HepG2 (cell line): ENCODE measurements around the gene KRTAP3-1. TPM values are rescaled to one million over a fixed set of nuclear protein-coding genes. Genes with fewer than 3 reads are reported as not detected.

Source experiments
- ATAC-seq: fragments of 200-7000 bp; cut with Tn5 transposase; 3 replicates; pipeline ENCODE4 v1.9.1; 2020; ENCODE audit warnings: mild to moderate bottlenecking, moderate library complexity
- BruUV-seq: library from RNA; stranded (reverse); fragments of 400-500 nt; replicated peaks from 2 replicates; lab custom pipeline; 2021; lab: Mats Ljungman, UMichigan
- CTCF ChIA-PET: fragments of 300-600 bp; formaldehyde crosslinking; extraction: SDS; loops from one replicate; lab custom pipeline; 2021; ENCODE audit warnings: low total read pairs, inconsistent platforms, low intra/inter-chr PET ratio; lab: Yijun Ruan, JAX
- POLR2A ChIA-PET: fragments of 350-600 bp; sonication (Branson Sonifier 250); formaldehyde crosslinking; loops from one replicate; lab custom pipeline; 2020; ENCODE audit warnings: antibody characterized with exemption, inconsistent platforms; lab: Yijun Ruan, JAX
- DNase-seq: peaks from one replicate; pipeline ENCODE4 v3.0.0-alpha.2; 2015; ENCODE audit warnings: low spot score
- FAIRE-seq: peaks from 3 replicates; lab custom pipeline; 2011; peaks lifted over from hg19 to GRCh38; lab: Jason Lieb, UNC
- H2AFZ ChIP-seq: one replicate; pipeline ENCODE4 v1.6.1; 2011; ENCODE audit warnings: low read length, inconsistent platforms
- H3K27ac ChIP-seq: fragments of 300-600 bp; 3 replicates; pipeline ENCODE4 v1.8.0; 2011; ENCODE audit warnings: mixed run types, mild to moderate bottlenecking, mixed read lengths, low read length, inconsistent platforms; ENCODE audit not compliant: insufficient read depth; ENCODE audit errors: extremely low read length
- H3K27me3 ChIP-seq, 2 experiments: fragments of 200-600 bp in 1 of 2; 2 replicates in 1 of 2; 3 replicates in 1 of 2; pipeline versions ENCODE4 v1.6.0 to v1.8.0; 2011; ENCODE audit warnings: low read length in 2 of 2, mild to moderate bottlenecking in 2 of 2, moderate library complexity in 2 of 2, inconsistent platforms in 1 of 2; ENCODE audit not compliant: insufficient read depth in 2 of 2, control insufficient read depth in 1 of 2
- H3K36me3 ChIP-seq, 2 experiments: fragments of 200-600 bp in 1 of 2; replicated peaks in 1 of 2; 2 replicates in 1 of 2; 3 replicates in 1 of 2; pipeline versions ENCODE4 v1.5.1 to v1.8.0; 2011; ENCODE audit warnings: low read length in 2 of 2, inconsistent platforms in 1 of 2; ENCODE audit not compliant: insufficient read depth in 2 of 2, control insufficient read depth in 1 of 2
- H3K4me1 ChIP-seq: 2 replicates; pipeline ENCODE4 v1.5.1; 2012; ENCODE audit warnings: low read length, inconsistent platforms; ENCODE audit not compliant: insufficient read depth
- H3K4me2 ChIP-seq: 2 replicates; pipeline ENCODE4 v1.6.0; 2011; ENCODE audit warnings: low read depth, low read length, inconsistent platforms
- H3K4me3 ChIP-seq, 3 experiments: fragments of 200-600 bp in 1 of 3; sonication (generic), shearing (Covaris generic) in 1 of 3; replicated peaks in 1 of 3; 2 replicates each; pipeline ENCODE4 v1.5.1; 2011 to 2016; ENCODE audit warnings: low read length in 3 of 3, inconsistent platforms in 2 of 3, low read depth in 2 of 3, mild to moderate bottlenecking in 2 of 3, control low read depth in 1 of 3, mixed read lengths in 1 of 3; ENCODE audit not compliant: insufficient read depth in 1 of 3
- H3K79me2 ChIP-seq: one replicate; pipeline ENCODE4 v1.6.1; 2011; ENCODE audit warnings: low read length, inconsistent platforms; ENCODE audit not compliant: insufficient read depth
- H3K9ac ChIP-seq: 2 replicates; pipeline ENCODE4 v1.6.0; 2011; ENCODE audit warnings: mild to moderate bottlenecking, low read depth, low read length, inconsistent platforms; ENCODE audit not compliant: insufficient read depth
- H3K9me3 ChIP-seq: 2 replicates; pipeline ENCODE4 v1.5.1; 2012; ENCODE audit warnings: mild to moderate bottlenecking, low read length
- H4K20me1 ChIP-seq: 2 replicates; pipeline ENCODE4 v1.6.0; 2011; ENCODE audit warnings: inconsistent platforms, mild to moderate bottlenecking, low read length, moderate library complexity; ENCODE audit not compliant: insufficient read depth
- ASH2L ChIP-seq: fragments of 300-600, 200-600 bp; sonication (generic); IDR thresholded peaks from 2 replicates; pipeline ENCODE4 v1.7.0; 2017; ENCODE audit warnings: low read depth, mild to moderate bottlenecking, moderate library complexity, mixed read lengths, low read length; ENCODE audit not compliant: insufficient read length
- CSRNP1 ChIP-seq: sonication (generic); formaldehyde crosslinking; IDR thresholded peaks from 2 replicates; pipeline ENCODE4 v1.8.1; 2023; ENCODE audit warnings: mild to moderate bottlenecking, missing genetic modification reagents
- DDIT3 ChIP-seq: sonication (generic); formaldehyde crosslinking; IDR thresholded peaks from 2 replicates; pipeline ENCODE4 v1.4.0; 2020; ENCODE audit warnings: mild to moderate bottlenecking, missing genetic modification reagents
- KLF12 ChIP-seq: sonication (generic); formaldehyde crosslinking; IDR thresholded peaks from 2 replicates; pipeline ENCODE4 v1.4.0; 2020; ENCODE audit warnings: missing genetic modification reagents, borderline replicate concordance
- STAG1 ChIP-seq: sonication (generic); formaldehyde crosslinking; IDR thresholded peaks from 2 replicates; pipeline ENCODE4 v1.4.0; 2020; ENCODE audit warnings: missing genetic modification reagents
- SYNCRIP ChIP-seq: fragments of 200-400 bp; formaldehyde crosslinking; IDR thresholded peaks from 2 replicates; pipeline ENCODE4 v1.6.1; 2018; ENCODE audit warnings: mild to moderate bottlenecking, low read depth, low read length; ENCODE audit not compliant: insufficient read depth
- TBL1XR1 ChIP-seq: fragments of 150-350 bp; IDR thresholded peaks from 2 replicates; pipeline ENCODE4 v1.6.1; 2014; ENCODE audit warnings: borderline replicate concordance, low read length; ENCODE audit not compliant: partially characterized antibody
- ZFP36L2 ChIP-seq: sonication (generic); formaldehyde crosslinking; IDR thresholded peaks from 2 replicates; pipeline ENCODE4 v1.4.0; 2020; ENCODE audit warnings: missing genetic modification reagents
- ZFYVE20 ChIP-seq: sonication (generic); formaldehyde crosslinking; IDR thresholded peaks from 2 replicates; pipeline ENCODE4 v1.8.0; 2023; ENCODE audit warnings: low read depth, mild to moderate bottlenecking, moderate library complexity, missing genetic modification reagents, borderline replicate concordance
- ZMAT3 ChIP-seq: sonication (generic); formaldehyde crosslinking; conservative IDR thresholded peaks from 2 replicates; pipeline ENCODE4 v1.7.0; 2021; ENCODE audit warnings: missing genetic modification reagents
- ZNF225 ChIP-seq: sonication (generic); formaldehyde crosslinking; IDR thresholded peaks from 2 replicates; pipeline ENCODE4 v1.4.0; 2020; ENCODE audit warnings: mild to moderate bottlenecking, missing genetic modification reagents
- ZNF274 ChIP-seq: sonication (generic); formaldehyde crosslinking; IDR thresholded peaks from 2 replicates; pipeline ENCODE4 v1.5.1; 2020; ENCODE audit warnings: mild to moderate bottlenecking, missing genetic modification reagents
- WGBS: methylation state at CpG from one replicate; pipeline ENCODE4 v1.1.6; 2017; ENCODE audit warnings: low lambda C conversion rate; 5-methylcytosine and 5-hydroxymethylcytosine counted together
- in situ Hi-C: cut with HindIII; loops from 2 replicates; pipeline ENCODE4 v1.10.0; 2017; ENCODE audit warnings: low pct_unique_long_range_greater_than_20kb; ENCODE audit not compliant: extremely low pct_ligation_motif_present
- intact Hi-C: fragments of 100-400 bp; cut with micrococcal nuclease; formaldehyde crosslinking; loops from one replicate; pipeline ENCODE4 v1.10.0; 2022; ENCODE audit not compliant: unreplicated experiment
- polyA plus RNA-seq, 8 experiments: library from polyadenylated mRNA; depleted of rRNA in 3 of 8; stranded (reverse) in 7 of 8; unstranded in 1 of 8; fragments of >200 nt; fragmentation: Illumina TruSeq in 4 of 8; extraction: Trizol in 4 of 8; gene quantifications; 2 replicates each; pipeline versions ENCODE4 v1.2.1 to v1.2.3, GENCODE V29; 2011 to 2016; ENCODE audit warnings: low read depth in 4 of 8, missing spikeins in 1 of 8, mixed read lengths in 1 of 8; ENCODE audit not compliant: insufficient read depth in 1 of 8
- total RNA-seq, 5 experiments: library from RNA; depleted of rRNA; stranded (reverse); fragments of >200 nt; fragmentation: Illumina TruSeq; extraction: Trizol; gene quantifications; 2 replicates each; pipeline ENCODE4 v1.2.3, GENCODE V29; 2016; ENCODE audit warnings: low read depth in 1 of 5
- TF ChIP-seq, protein P1 (sequence below): sonication (generic); formaldehyde crosslinking; IDR thresholded peaks from 2 replicates; pipeline ENCODE4 v1.4.0; 2020; ENCODE audit warnings: low read depth, mild to moderate bottlenecking, missing genetic modification reagents
- TF ChIP-seq, protein P2 (sequence below): sonication (generic); formaldehyde crosslinking; IDR thresholded peaks from 2 replicates; pipeline ENCODE4 v1.4.0; 2020; ENCODE audit warnings: missing genetic modification reagents, borderline replicate concordance
- TF ChIP-seq, protein P3 (sequence below): sonication (generic); formaldehyde crosslinking; IDR thresholded peaks from 2 replicates; pipeline ENCODE4 v1.5.0; 2020; ENCODE audit warnings: mild to moderate bottlenecking, missing genetic modification reagents, moderate library complexity

KRTAP3-1 gene
- total and polyA plus RNA-seq, 2 of the 13 experiments (the other 11 are each of a cell fraction or from before 2014, with no cell fraction given): 0.29 to 3.7 TPM

- TF ChIP-seq TBL1XR1 (no peak), ZMAT3 (CRISPR knock-in tag) (no peak), ZFP36L2 (no peak), DDIT3 (CRISPR knock-in tag) (no peak), ZNF225 (CRISPR knock-in tag) (no peak), KLF12 (CRISPR knock-in tag) (no peak), ZNF274 (no peak)
- TF ChIP-seq, protein P1, sequence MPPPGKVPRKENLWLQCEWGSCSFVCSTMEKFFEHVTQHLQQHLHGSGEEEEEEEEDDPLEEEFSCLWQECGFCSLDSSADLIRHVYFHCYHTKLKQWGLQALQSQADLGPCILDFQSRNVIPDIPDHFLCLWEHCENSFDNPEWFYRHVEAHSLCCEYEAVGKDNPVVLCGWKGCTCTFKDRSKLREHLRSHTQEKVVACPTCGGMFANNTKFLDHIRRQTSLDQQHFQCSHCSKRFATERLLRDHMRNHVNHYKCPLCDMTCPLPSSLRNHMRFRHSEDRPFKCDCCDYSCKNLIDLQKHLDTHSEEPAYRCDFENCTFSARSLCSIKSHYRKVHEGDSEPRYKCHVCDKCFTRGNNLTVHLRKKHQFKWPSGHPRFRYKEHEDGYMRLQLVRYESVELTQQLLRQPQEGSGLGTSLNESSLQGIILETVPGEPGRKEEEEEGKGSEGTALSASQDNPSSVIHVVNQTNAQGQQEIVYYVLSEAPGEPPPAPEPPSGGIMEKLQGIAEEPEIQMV: no peak
- TF ChIP-seq, protein P2, sequence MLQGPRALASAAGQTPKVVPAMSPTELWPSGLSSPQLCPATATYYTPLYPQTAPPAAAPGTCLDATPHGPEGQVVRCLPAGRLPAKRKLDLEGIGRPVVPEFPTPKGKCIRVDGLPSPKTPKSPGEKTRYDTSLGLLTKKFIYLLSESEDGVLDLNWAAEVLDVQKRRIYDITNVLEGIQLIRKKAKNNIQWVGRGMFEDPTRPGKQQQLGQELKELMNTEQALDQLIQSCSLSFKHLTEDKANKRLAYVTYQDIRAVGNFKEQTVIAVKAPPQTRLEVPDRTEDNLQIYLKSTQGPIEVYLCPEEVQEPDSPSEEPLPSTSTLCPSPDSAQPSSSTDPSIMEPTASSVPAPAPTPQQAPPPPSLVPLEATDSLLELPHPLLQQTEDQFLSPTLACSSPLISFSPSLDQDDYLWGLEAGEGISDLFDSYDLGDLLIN (CRISPR knock-in tag): no peak
These were observed 16.3 kb downstream of the KRTAP3-1 start (continued) for GRCh38 chr17:40992666-40993065.

DNA sequence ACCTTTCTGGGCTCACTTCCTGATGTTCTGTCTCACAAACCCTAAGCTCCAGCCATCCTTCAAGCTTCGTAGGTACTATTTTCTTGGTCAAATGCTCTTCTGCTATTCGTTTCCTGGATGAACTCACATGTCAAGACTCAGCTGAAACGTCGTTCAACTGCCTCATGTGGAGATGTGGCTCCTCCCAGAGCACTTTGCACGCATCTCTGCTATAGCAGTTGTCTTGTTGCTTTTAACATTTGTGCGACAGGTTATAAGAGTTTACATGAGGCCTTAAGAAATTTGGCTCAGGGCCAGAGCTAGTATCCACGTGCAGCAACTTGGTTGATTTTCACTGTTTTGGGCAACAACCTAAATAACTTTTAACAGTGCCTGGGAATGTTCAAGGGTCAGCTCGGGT, 22.0 kb downstream of the KRTAP3-1 start:
- Histone ChIP-seq H3K27ac (no peak overlapping the region), H3K9me3 (no peaks in the 10 kb centered on the region), H3K27me3 (no peaks in the 10 kb centered on the region), H2AFZ (peak overlapping the region; percentile 24), H4K20me1 (no peaks in the 10 kb centered on the region), H3K4me3 (no peak overlapping the region), H3K4me1 (peaks cover 9% of the 10 kb centered on the region)
- POLR2A ChIA-PET: no interaction called here
- DNase-seq (no peak), ATAC-seq (no peak), FAIRE-seq (no peak)
- in situ Hi-C loops (no loop called here), intact Hi-C loops (no loop called here)
- 33% methylated on average over 8 of the region's 8 CpGs for WGBS
- no TSS peak for BruUV-seq
- TF ChIP-seq, protein P3, sequence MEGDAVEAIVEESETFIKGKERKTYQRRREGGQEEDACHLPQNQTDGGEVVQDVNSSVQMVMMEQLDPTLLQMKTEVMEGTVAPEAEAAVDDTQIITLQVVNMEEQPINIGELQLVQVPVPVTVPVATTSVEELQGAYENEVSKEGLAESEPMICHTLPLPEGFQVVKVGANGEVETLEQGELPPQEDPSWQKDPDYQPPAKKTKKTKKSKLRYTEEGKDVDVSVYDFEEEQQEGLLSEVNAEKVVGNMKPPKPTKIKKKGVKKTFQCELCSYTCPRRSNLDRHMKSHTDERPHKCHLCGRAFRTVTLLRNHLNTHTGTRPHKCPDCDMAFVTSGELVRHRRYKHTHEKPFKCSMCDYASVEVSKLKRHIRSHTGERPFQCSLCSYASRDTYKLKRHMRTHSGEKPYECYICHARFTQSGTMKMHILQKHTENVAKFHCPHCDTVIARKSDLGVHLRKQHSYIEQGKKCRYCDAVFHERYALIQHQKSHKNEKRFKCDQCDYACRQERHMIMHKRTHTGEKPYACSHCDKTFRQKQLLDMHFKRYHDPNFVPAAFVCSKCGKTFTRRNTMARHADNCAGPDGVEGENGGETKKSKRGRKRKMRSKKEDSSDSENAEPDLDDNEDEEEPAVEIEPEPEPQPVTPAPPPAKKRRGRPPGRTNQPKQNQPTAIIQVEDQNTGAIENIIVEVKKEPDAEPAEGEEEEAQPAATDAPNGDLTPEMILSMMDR (CRISPR knock-in tag): 0 out of 2 replicates have a peak, but pooled peaks have one; percentile 5
- 0 out of 2 replicates have a peak, but pooled peaks have one; percentile 17 for TF ChIP-seq STAG1 (CRISPR knock-in tag)
- no peak for TF ChIP-seq ASH2L
- TF ChIP-seq ZFYVE20 (CRISPR knock-in tag): no peak
- no peak for TF ChIP-seq SYNCRIP
- TF ChIP-seq CSRNP1 (CRISPR knock-in tag): 0 out of 2 replicates have a peak, but pooled peaks have one; percentile 30
- TF ChIP-seq, all 625 proteins: peak for 3
- no peak overlapping the region for H3K9ac ChIP-seq
- H3K79me2 ChIP-seq: no peaks in the 10 kb centered on the region
- CTCF ChIA-PET: no interaction called here
- no peak overlapping the region for H3K4me2 ChIP-seq
- H3K36me3 ChIP-seq: no peaks in the 10 kb centered on the region
